Superior temporal gyrus (tissue), 1 donor: ENCODE results near the gene PHLDA2.

Experiments used
- DNase-seq: peaks from one replicate; pipeline ENCODE4 v3.0.0-alpha.2; 2016; ENCODE audit errors: extremely low spot score

Gene PHLDA2

GRCh38 chr11:2897048-2897447 is 32.2 kb downstream of the PHLDA2 start:
- DNase-seq, result no peak

DNA sequence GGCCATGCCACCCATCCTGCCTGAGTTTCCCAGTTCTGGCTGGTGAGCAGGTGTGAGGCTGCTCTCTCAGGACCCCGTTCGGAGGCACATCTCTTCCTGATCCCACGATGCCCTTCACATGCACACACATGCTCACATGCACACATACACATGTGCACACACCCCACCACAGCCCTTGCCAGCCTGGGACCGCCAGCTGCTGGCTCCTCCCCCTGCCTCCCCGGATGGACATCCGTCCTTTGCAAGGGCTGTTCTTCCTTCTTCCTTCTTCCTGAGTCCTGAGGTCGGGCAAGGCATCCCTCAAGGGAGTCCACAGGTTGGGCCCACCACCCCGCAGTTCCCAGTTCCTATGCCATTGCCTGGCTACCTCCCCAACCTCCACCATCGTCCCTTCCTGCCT is 33.2 kb downstream of the PHLDA2 start:
- DNase-seq, result no peak

DNA sequence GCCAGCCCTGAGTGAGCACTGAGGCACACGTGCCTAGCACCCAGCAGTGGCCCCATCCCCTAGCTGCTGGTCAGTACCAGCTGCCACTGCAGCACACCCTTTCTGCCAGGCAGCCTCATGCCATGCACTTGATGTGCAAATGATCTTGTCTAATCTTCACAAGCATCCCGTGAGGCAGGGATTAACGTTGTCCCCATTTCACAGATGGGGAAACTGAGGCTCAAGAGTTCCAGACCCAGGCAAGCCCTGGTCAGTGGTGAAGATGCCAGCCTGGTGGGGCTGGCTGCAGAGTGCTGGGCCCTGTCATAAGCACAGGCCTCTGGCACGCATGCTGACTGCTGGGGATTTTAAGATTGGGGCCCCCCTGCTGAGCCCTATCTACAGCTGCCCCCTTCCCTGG is 35.3 kb downstream of the PHLDA2 start:
- no peak for DNase-seq

DNA sequence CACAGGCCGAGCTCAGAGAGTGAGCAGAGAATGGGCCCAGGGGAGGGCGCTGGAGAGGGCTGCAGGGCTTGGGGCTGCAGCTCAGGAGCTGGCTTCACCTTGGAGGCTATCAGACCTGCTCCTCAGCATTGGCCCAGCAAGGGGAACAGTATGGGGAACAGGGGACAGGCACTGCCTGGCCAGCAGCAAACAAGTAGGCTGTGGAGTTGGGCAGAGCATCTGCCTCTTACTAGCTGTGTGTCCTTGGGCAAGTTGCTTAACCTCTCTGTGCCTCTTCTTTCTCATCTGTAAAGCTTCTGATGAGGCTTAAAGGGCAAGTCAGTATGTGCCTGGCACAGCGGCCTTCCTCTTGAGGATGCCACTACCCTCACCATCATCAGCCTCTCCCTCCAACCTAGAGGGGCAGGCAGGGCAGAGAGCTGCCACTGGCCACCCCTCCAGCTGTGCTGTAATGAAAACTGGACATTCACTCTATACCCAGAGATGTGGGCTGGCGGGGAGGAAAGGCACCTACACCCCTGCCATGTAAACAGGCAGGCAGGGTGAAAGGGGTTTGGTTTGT is 36.2 kb downstream of the PHLDA2 start:
- no peak for DNase-seq

DNA sequence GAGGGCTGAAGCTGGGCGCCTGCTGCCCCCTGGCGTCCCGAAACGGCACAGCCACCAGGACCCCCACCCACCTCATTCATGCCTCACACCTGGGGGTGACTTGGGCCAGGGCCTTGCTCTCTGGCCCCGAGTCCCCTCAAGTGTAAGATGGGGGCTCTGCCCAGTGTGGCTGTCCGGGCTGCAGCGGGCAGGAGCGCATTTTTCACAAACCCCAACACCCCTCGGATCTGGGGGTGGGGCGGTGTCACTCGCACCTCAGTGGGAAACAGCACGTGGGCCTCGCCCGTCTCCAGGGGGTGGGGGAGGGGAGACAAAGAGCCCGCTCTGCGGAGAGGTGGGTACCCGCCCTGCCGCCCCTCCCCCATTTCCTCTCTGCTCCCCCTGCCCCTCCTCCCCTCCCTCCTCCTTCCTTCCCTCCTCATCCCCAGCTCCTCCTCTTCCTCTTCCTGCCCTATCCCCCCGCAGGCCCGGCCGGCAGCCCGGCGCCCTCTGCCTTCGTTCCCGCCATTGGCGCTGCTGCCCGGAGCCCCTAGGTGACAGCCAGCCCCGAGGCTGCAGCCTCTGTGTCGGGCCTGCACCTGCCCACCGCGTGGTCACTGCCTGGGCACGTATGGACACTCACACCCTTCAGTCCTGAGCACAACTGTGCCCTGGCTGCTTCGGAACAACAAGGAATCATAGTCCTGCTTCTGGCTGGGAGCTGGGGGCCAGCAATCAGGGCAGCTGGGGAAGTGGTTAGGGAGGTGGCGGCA is 36.8 kb downstream of the PHLDA2 start:
- no peak for DNase-seq

- no peak for DNase-seq
Observed at GRCh38 chr11:2891326-2892214, 37.6 kb downstream of the PHLDA2 start.

DNA sequence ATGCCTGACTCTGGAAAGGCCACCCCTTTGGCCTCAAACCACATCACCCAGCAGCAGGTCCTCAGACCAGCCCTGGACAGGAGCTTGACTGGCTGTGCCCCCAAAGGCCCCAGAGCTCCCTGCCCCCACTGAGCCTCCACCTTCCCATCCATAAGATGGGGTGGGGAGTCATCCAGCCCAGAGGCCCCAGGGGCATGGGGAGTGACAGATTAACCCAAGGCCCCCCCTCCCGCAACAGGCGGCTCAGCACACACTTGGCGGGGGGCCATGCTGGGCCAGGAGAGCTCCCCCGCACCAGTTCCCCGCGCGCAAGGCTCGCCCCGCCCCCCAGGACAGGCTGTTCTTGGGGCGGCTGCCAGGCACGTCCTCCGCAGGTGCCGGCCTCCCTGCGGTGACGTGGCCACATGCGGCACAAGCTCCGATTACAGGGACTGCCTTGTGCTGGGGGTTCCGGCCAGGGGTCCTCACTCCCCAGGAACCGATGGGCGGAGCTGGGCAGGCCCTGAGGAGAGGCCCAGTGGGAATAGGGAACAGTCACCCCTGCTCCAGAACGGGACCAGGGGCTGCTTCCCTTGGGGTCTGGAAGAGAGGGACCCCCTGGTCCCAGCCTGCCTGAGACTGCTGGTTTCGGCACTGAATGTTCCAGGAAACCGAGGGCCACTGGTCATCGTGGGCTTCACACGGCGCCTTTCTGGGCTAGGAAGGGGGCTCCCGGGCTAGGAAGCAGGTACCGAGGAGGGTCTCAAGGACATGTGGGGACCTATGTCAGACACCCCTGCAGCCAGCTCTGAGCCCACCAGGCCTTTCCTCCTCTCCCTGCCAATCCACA is 38.5 kb downstream of the PHLDA2 start:
- DNase-seq, result no peak

DNA sequence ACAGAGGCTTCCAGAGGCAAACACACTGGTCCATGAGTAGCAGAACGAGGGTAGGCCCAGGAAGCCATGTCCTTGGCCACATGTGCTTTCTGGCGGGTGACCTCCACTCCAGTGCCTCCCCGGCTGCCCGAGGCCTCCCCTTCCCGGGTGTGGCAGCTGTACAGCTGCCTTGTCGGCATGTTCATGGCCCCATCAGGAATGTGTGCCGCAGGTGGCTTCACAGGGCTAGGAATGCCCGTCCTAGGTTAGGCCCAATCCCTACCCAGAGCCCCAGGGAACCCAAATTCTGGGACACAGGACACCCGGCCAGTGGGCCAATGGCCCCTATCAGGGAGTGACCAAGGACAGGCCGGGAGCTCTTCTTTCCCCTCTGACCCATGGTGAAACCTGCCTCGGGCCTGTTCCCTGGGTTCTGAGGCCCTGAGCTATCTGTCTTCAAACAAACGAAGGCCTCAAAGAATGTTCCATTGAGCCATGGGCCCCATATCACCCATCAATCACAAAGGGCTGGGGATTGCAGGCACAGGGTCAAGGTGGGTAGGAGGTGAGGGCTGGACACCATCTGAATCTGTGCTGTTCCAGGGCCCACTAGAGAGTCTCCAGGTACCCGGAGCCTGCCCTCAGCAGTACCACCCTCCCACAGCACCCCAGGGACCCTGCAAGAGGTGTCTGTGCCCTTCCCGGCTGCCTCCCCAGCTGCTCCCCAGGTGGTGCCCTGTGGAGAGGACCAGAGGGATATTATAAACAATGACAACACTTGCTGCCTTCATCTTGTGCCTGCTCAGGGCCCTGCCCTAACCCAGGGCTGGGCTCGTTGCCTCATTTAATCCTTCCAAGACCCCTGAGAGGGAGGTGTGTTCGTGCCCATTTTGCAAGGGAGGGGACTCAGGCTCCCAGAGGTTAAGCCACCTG is 39.6 kb downstream of the PHLDA2 start:
- no peak for DNase-seq

DNA sequence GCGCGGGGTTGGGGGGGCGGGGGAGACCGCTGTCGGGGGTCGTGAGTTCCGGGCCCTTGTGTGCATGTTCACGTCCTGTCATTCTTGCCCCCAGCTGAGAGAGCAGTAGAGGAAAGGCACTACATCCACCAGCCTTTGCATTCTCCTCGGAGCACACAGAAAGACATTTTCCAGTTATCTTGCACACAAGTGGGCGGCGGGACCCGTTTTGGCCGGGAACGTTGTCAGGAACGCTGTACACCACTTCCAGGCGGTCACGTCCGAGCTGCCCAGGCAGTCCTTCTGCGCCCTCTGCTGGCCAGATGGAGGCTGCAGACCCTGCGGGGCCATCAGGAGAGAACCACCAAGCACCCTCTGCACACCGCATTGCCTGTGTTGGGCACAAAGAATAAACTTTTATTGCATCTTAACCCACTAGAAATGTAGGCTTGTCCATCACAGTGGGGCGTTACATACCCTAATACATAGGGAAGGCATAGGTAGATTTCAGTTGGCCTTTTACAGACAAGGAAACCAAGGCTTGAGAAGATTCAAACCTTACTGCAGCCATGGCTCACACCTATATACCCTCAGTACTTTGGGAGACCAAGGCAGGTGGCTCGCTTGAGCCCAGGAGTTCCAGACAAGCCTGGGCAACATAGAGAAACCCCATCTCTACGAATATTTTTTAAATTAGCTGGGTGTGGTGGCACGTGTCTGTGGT is 40.8 kb downstream of the PHLDA2 start:
- peak; percentile 93 for DNase-seq

DNA sequence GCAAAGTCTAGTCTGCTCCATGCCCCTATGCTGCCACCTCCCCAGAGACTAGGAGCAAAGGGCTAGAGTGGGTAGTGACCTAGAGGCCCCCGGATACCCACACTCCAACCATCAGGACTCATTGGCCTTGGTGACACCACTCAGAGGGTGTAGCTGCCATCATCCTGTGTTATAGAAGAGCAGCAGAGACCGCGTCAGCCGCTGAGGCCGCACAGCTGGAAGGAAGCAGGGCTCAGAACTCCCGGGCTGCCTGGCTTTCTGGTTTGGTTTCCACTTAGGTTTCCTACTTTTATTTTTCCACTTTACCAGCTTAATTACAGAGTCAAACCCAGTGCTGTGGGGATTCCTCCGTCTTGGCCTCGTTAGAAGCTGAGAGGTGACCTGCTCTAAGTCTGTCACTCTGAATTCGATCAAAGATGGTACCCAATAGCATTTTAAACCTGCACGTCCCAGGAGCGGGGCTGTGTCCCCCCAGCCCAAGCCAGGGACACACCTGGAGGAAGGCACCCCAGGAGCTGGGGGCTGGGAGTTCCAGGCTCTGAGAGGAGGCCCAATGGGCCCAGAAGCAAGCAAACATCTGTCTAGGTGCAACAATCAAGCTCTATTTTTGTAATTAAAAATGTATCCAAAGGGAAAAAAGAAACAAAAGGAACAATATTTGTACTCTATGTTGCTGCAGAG is 41.6 kb downstream of the PHLDA2 start:
- no peak for DNase-seq

GRCh38 chr11:2886936-2887335 is 42.3 kb downstream of the PHLDA2 start:
- DNase-seq, result no peak

DNA sequence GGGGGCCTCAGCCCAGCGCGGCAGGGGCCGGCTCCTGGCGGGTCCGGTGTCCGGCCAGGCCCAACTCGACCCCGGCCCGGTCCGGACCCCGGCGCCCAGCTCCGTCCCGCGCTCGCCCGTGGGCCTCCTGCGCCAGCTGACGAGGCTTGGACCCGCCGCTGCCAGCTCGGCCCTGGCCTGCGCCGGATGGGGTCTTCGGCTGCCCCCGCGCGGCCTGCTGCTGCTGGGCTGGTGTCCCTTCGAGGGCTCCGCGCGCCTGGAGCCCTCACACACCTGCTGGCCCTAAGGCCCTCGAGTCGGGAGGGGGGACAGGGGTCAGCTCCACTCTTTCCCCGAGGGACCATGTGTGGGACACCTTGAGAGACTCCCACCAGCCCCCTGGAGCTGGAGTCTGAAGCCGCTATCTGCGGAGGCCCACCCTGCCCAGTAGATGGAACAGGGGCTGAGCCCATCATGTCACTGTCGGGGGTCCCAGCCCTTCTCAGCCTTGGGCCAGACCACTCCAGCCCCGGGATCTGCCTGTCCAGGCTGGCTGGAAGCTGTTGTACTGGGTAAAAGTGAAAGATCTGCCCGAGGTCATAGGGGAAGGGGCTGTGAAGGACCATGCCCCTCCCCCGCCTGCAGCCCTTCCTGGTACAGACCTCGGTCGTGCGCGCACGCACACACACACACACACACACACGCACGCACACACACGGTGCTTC is 42.9 kb downstream of the PHLDA2 start:
- no peak for DNase-seq

DNA sequence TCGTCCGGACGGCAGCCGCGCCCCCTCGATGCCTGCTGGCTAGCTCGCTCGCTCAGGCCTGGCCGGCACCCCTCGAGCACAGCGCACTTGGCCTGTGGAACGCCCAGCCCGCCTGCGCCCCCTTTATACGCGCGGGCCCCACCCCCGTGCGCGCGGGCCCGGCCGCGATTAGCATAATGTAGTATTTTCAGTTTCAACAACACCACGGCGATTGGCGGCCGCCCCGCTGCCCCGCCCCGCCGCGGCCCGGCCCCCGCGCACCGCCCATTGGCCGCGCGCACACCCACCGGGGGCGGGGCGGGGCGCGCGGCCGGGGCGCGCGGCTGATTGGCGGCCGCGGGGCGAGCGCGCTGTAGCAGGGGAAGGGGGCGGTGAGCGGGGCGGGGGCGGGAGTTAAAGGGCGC is 43.5 kb downstream of the PHLDA2 start, which contains the start of gene CDKN1C:
Gene CDKN1C (minus strand): TSS at position 98 of the 404 bp plus-strand sequence. CDS start 319 bp downstream, outside the sequence.
- peak; percentile 89 for DNase-seq

DNA sequence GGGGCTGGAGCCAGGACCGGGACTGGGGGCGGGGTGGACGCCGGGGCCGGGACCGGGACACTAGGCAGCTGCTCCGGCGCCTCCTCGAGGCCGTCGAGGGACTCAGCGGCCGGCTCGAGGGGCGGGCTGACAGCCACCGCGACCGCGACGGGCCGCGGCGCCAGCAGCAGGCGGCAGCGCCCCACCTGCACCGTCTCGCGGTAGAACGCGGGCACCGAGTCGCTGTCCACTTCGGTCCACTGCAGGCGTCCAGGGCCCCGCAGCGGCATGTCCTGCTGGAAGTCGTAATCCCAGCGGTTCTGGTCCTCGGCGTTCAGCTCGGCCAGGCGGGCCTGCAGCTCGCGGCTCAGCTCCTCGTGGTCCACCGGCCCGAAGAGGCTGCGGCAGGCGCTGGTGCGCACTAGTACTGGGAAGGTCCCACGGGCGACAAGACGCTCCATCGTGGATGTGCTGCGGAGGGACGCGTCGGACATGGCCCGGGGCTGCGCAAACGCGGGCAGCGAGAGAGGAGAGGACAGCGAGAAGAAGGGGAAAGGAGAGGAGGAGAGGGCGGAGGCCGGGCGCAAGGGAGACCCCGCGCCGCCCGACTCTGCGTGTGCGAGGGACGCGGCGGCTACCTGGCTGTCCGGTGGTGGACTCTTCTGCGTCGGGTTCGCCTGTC is 44.1 kb downstream of the PHLDA2 start:
- DNase-seq, result peak; percentile 62

- DNase-seq, result no peak
Observed at GRCh38 chr11:2883979-2884815, 45.0 kb downstream of the PHLDA2 start.

DNA sequence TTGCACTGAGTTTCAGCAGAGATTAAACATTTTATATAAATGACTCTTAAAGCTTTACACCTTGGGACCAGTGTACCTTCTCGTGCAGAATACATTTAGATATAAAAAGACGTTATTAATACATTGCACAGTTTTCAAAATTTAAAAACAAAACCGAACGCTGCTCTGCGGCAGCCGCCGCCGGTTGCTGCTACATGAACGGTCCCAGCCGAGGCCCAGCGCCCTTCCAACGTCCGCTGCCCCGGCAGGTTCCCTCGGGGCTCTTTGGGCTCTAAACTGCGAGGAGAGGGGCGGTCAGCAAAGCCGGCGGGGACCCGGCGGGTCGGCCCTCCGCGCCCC is 45.6 kb downstream of the PHLDA2 start:
- DNase-seq, result no peak

GRCh38 chr11:2882396-2883110 is 46.7 kb downstream of the PHLDA2 start:
- DNase-seq, result no peak
